Stimulated activated CD8-positive, alpha-beta memory T cell treated with anti-CD3 and anti-CD28 coated beads, Interleukin-15, amount 100 ng/mL, for 48 hours (primary cell): ENCODE measurements around the gene GTPBP6.
"Not testable (repeated sequence)": the region's sequence is repeated elsewhere in the genome, so short reads cannot be mapped to it uniquely, and the experiment has no call there.

Source experiments
- DNase-seq, 2 donors: peaks; one replicate each; pipeline ENCODE4 v3.0.0-alpha.2; 2020; ENCODE audit warnings: low read depth in 2 of 2

Gene GTPBP6

GRCh38 chrX:317424-318067 lies 1.1 kb downstream of the GTPBP6 start:
- DNase-seq = no peak

GRCh38 chrX:316351-317325 lies 2.0 kb downstream of the GTPBP6 start:
- DNase-seq = no peak

GRCh38 chrX:314781-315595 lies 3.6 kb downstream of the GTPBP6 start:
- DNase-seq = no peak

- no peak for DNase-seq
These were observed 4.5 kb downstream of the GTPBP6 start for GRCh38 chrX:314049-314448.

- no peak for DNase-seq
These were observed 5.0 kb downstream of the GTPBP6 start for GRCh38 chrX:313546-313945.

- no peak for DNase-seq
These were observed 5.8 kb downstream of the GTPBP6 start for GRCh38 chrX:312621-313331.

- no peak for DNase-seq
These were observed 7.2 kb downstream of the GTPBP6 start for GRCh38 chrX:311156-312129.

GRCh38 chrX:310621-311155 lies 7.9 kb downstream of the GTPBP6 start:
- no peak for DNase-seq

- DNase-seq = no peak
These were observed 9.6 kb downstream of the GTPBP6 start for GRCh38 chrX:308821-309520.

GRCh38 chrX:307261-308111 lies 11.1 kb downstream of the GTPBP6 start:
- DNase-seq = no peak

- not testable (repeated sequence) for DNase-seq
These were observed 11.9 kb downstream of the GTPBP6 start for GRCh38 chrX:306614-307251.

- DNase-seq = not testable (repeated sequence)
These were observed 12.6 kb downstream of the GTPBP6 start for GRCh38 chrX:305781-306613.

GRCh38 chrX:302975-303374 lies 15.6 kb downstream of the GTPBP6 start:
- DNase-seq = no peak

- DNase-seq = no peak
These were observed 18.3 kb downstream of the GTPBP6 start for GRCh38 chrX:300334-300733.

- DNase-seq = no peak
These were observed 19.6 kb downstream of the GTPBP6 start for GRCh38 chrX:298993-299392.

- no peak for DNase-seq
These were observed 23.5 kb downstream of the GTPBP6 start for GRCh38 chrX:295136-295535.
